ENCODE measurements around the gene MAMSTR.

- TF ChIP-seq FOXM1 (IDR thresholded peaks at IDR 0.05; ENCODE audit: borderline replicate concordance) (no peak), ARNT (IDR thresholded peaks at IDR 0.05) (no peak), SUZ12 (IDR thresholded peaks at IDR 0.05) (no peak), BHLHE40 (IDR thresholded peaks at IDR 0.05; ENCODE audit: borderline replicate concordance) (no peak), ELF4 (IDR thresholded peaks at IDR 0.05) (no peak), NFRKB (IDR thresholded peaks at IDR 0.05) (no peak), FOXA1 (IDR thresholded peaks at IDR 0.05) (no peak), SP1 (IDR thresholded peaks at IDR 0.05) (no peak), LEF1 (IDR thresholded peaks at IDR 0.05; ENCODE audit: borderline replicate concordance) (no peak), FOXK2 (IDR thresholded peaks at IDR 0.05) (no peak), TARDBP (IDR thresholded peaks at IDR 0.05) (no peak), L3MBTL2 (conservative IDR thresholded peaks at IDR 0.05) (no peak)
Measured at GRCh38 chr19:48702701-48703100, 16.8 kb downstream of the MAMSTR start.

Measured in HEK293T (cell line).